EL (cell line): ENCODE measurements around the gene FTL.
"Not testable (repeated sequence)": the region's sequence is repeated elsewhere in the genome, so short reads cannot be mapped to it uniquely, and the experiment has no call there.

Experiments
- DNase-seq: peaks from one replicate; pipeline ENCODE4 v3.0.0-alpha.2; 2016

FTL gene

GRCh38 chr19:48965040-48965805 lies at the start of gene FTL:
Gene FTL (plus strand): TSS chr19:48965309. CDS start chr19:48965508, 199 bp downstream.
- DNase-seq, result peak; percentile 97

GRCh38 chr19:48915757-48916156 lies 49.4 kb upstream of the FTL start:
- no peak for DNase-seq

GRCh38 chr19:48918071-48918470 lies 47.0 kb upstream of the FTL start:
- no peak for DNase-seq

- peak; percentile 34 for DNase-seq
These were observed 46.3 kb upstream of the FTL start for GRCh38 chr19:48918801-48919247.

- not testable (repeated sequence) for DNase-seq
These were observed 45.8 kb upstream of the FTL start for GRCh38 chr19:48919271-48919670.

- DNase-seq, result no peak
These were observed 44.2 kb upstream of the FTL start for GRCh38 chr19:48920949-48921348.

GRCh38 chr19:48921721-48922500 lies 43.2 kb upstream of the FTL start:
- no peak for DNase-seq

- DNase-seq, result no peak
These were observed 42.3 kb upstream of the FTL start for GRCh38 chr19:48922548-48923490.

- peak; percentile 91 for DNase-seq
These were observed 39.8 kb upstream of the FTL start for GRCh38 chr19:48925240-48925843.

- not testable (repeated sequence) for DNase-seq
These were observed 39.2 kb upstream of the FTL start for GRCh38 chr19:48925890-48926289.

GRCh38 chr19:48926909-48927308 lies 38.2 kb upstream of the FTL start:
- peak; percentile 95 for DNase-seq

- DNase-seq, result not testable (repeated sequence)
These were observed 37.4 kb upstream of the FTL start for GRCh38 chr19:48927692-48928091.

- no peak for DNase-seq
These were observed 36.7 kb upstream of the FTL start for GRCh38 chr19:48928164-48929025.

- DNase-seq, result peak; percentile 71
These were observed 31.7 kb upstream of the FTL start, which contains the start of gene DHDH for GRCh38 chr19:48933382-48933932. Gene DHDH (plus strand): TSS chr19:48933699. CDS start chr19:48933722, 23 bp downstream.

- DNase-seq, result no peak
These were observed 30.3 kb upstream of the FTL start for GRCh38 chr19:48934837-48935236.

- DNase-seq, result no peak
These were observed 29.2 kb upstream of the FTL start for GRCh38 chr19:48935864-48936263.

GRCh38 chr19:48938256-48938655 lies 26.9 kb upstream of the FTL start:
- no peak for DNase-seq

- DNase-seq, result no peak
These were observed 24.2 kb upstream of the FTL start for GRCh38 chr19:48940902-48941301.

GRCh38 chr19:48943081-48943480 lies 22.0 kb upstream of the FTL start:
- no peak for DNase-seq

- no peak for DNase-seq
These were observed 19.7 kb upstream of the FTL start for GRCh38 chr19:48945415-48945814.

- DNase-seq, result no peak
These were observed 19.3 kb upstream of the FTL start for GRCh38 chr19:48945817-48946216.
